CD4-positive, alpha-beta T cell treated with Interleukin-2 at 100 ng/mL for 4 hours (primary cell): ENCODE measurements around the gene UST.
"Not testable (repeated sequence)": the region's sequence is repeated elsewhere in the genome, so short reads cannot be mapped to it uniquely, and the experiment has no call there.

ENCODE experiments used
- DNase-seq: peaks from one replicate; pipeline ENCODE4 v3.0.0-alpha.2; 2020; ENCODE audit warnings: low spot score

The UST gene

GRCh38 chr6:148978298-148978697, 231.5 kb downstream of the UST start:
- not testable (repeated sequence) for DNase-seq

- DNase-seq, result no peak
Observed at GRCh38 chr6:148979014-148979901, 232.4 kb downstream of the UST start.

- no peak for DNase-seq
Observed at GRCh38 chr6:148980234-148980633, 233.4 kb downstream of the UST start.

- DNase-seq, result no peak
Observed at GRCh38 chr6:148981515-148981914, 234.7 kb downstream of the UST start.

GRCh38 chr6:148983101-148983761, 236.4 kb downstream of the UST start:
- no peak for DNase-seq

GRCh38 chr6:148983966-148984365, 237.1 kb downstream of the UST start:
- DNase-seq, result no peak

- DNase-seq, result no peak
Observed at GRCh38 chr6:148984531-148985056, 237.8 kb downstream of the UST start.

- no peak for DNase-seq
Observed at GRCh38 chr6:148985499-148985898, 238.7 kb downstream of the UST start.

GRCh38 chr6:148986608-148987007, 239.8 kb downstream of the UST start:
- DNase-seq, result no peak

- no peak for DNase-seq
Observed at GRCh38 chr6:148987982-148988381, 241.2 kb downstream of the UST start.

- DNase-seq, result no peak
Observed at GRCh38 chr6:148989585-148989984, 242.8 kb downstream of the UST start.

GRCh38 chr6:148990403-148990802, 243.6 kb downstream of the UST start:
- no peak for DNase-seq

- DNase-seq, result no peak
Observed at GRCh38 chr6:148996815-148997214, 250.0 kb downstream of the UST start.

- no peak for DNase-seq
Observed at GRCh38 chr6:148997865-148998264, 251.0 kb downstream of the UST start.

GRCh38 chr6:148998704-148999103, 251.9 kb downstream of the UST start:
- no peak for DNase-seq

- no peak for DNase-seq
Observed at GRCh38 chr6:148999501-148999900, 252.7 kb downstream of the UST start.

GRCh38 chr6:148999929-149000468, 253.2 kb downstream of the UST start:
- peak; percentile 3 for DNase-seq

- DNase-seq, result no peak
Observed at GRCh38 chr6:149001422-149001821, 254.6 kb downstream of the UST start.

- DNase-seq, result no peak
Observed at GRCh38 chr6:149003560-149003959, 256.7 kb downstream of the UST start.

GRCh38 chr6:149004664-149005063, 257.8 kb downstream of the UST start:
- DNase-seq, result no peak

GRCh38 chr6:149006236-149006635, 259.4 kb downstream of the UST start:
- not testable (repeated sequence) for DNase-seq

GRCh38 chr6:149006671-149007070, 259.8 kb downstream of the UST start:
- no peak for DNase-seq

GRCh38 chr6:149007846-149008245, 261.0 kb downstream of the UST start:
- DNase-seq, result no peak
